ENCODE results near the gene FIGN. TPM values are rescaled to one million over a fixed set of nuclear protein-coding genes. Genes with fewer than 3 reads are reported as not detected.

Gene FIGN
- total and polyA plus RNA-seq, 10 of the 15 experiments (the other 5 are each of a cell fraction or from before 2014, with no cell fraction given), result under 0.01 to 0.01 TPM; not detected in 8

- TF ChIP-seq, protein P1, sequence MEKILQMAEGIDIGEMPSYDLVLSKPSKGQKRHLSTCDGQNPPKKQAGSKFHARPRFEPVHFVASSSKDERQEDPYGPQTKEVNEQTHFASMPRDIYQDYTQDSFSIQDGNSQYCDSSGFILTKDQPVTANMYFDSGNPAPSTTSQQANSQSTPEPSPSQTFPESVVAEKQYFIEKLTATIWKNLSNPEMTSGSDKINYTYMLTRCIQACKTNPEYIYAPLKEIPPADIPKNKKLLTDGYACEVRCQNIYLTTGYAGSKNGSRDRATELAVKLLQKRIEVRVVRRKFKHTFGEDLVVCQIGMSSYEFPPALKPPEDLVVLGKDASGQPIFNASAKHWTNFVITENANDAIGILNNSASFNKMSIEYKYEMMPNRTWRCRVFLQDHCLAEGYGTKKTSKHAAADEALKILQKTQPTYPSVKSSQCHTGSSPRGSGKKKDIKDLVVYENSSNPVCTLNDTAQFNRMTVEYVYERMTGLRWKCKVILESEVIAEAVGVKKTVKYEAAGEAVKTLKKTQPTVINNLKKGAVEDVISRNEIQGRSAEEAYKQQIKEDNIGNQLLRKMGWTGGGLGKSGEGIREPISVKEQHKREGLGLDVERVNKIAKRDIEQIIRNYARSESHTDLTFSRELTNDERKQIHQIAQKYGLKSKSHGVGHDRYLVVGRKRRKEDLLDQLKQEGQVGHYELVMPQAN (conservative IDR thresholded peaks at IDR 0.05), result no peak
- TF ChIP-seq RFX5 (IDR thresholded peaks at IDR 0.05; ENCODE audit: low read depth, low read length), result no peak
- no peak for TF ChIP-seq BCL11A (IDR thresholded peaks at IDR 0.05; ENCODE audit: low read depth, low read length)
- TF ChIP-seq RCOR1 (conservative IDR thresholded peaks at IDR 0.05; ENCODE audit: low read depth, low read length), result no peak
- TF ChIP-seq CEBPB (IDR thresholded peaks at IDR 0.05; ENCODE audit: borderline replicate concordance in 1 of 2, low read depth in 2 of 2, low read length in 2 of 2), result no peak
- TF ChIP-seq CHD1 (IDR thresholded peaks at IDR 0.05; ENCODE audit: low read depth, low read length), result no peak
- TF ChIP-seq, protein P2, sequence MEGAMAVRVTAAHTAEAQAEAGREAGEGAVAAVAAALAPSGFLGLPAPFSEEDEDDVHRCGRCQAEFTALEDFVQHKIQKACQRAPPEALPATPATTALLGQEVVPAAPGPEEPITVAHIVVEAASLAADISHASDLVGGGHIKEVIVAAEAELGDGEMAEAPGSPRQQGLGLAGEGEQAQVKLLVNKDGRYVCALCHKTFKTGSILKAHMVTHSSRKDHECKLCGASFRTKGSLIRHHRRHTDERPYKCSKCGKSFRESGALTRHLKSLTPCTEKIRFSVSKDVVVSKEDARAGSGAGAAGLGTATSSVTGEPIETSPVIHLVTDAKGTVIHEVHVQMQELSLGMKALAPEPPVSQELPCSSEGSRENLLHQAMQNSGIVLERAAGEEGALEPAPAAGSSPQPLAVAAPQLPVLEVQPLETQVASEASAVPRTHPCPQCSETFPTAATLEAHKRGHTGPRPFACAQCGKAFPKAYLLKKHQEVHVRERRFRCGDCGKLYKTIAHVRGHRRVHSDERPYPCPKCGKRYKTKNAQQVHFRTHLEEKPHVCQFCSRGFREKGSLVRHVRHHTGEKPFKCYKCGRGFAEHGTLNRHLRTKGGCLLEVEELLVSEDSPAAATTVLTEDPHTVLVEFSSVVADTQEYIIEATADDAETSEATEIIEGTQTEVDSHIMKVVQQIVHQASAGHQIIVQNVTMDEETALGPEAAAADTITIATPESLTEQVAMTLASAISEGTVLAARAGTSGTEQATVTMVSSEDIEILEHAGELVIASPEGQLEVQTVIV (IDR thresholded peaks at IDR 0.05; ENCODE audit: borderline replicate concordance, partially characterized antibody), result no peak
- TF ChIP-seq EED (IDR thresholded peaks at IDR 0.05; ENCODE audit: low read depth), result no peak
Observed at GRCh38 chr2:163595028-163595427, 140.8 kb downstream of the FIGN start (continued).

GRCh38 chr2:163594497-163594896 is 141.3 kb downstream of the FIGN start:
- BruUV-seq (replicated peaks), result no TSS peak
- ATAC-seq, result no peak
- Histone ChIP-seq H3K4me3 (no peak overlapping the region), H3K4me2 (ENCODE audit: control insufficient read depth, insufficient read depth) (no peak overlapping the region), H4K20me1 (ENCODE audit: control insufficient read depth, insufficient read depth) (no peaks in the 10 kb centered on the region), H3K27ac (ENCODE audit: control insufficient read depth, insufficient read depth) (no peak overlapping the region), H2AFZ (ENCODE audit: control insufficient read depth, low read depth, low read length) (no peak overlapping the region), H3K4me1 (ENCODE audit: control insufficient read depth, insufficient read depth, low read length) (no peaks in the 10 kb centered on the region), H3K79me2 (ENCODE audit: control insufficient read depth, insufficient read depth, low read length) (no peaks in the 10 kb centered on the region), H3K9ac (ENCODE audit: control insufficient read depth, insufficient read depth, low read length) (no peak overlapping the region), H3K27me3 (replicated peaks in 1 of 2; ENCODE audit: control insufficient read depth in 2 of 2, insufficient read depth in 2 of 2, low read length in 1 of 2) (no peaks in the 10 kb centered on the region), H3K9me3 (replicated peaks; ENCODE audit: control insufficient read depth, insufficient read depth, low read length) (no peaks in the 10 kb centered on the region), H3K36me3 (ENCODE audit: control insufficient read depth in 2 of 2, insufficient read depth in 2 of 2, low read length in 1 of 2) (no peaks in the 10 kb centered on the region)
- CTCF ChIA-PET, result no interaction called here
- no peak for TF ChIP-seq SMAD5 (IDR thresholded peaks at IDR 0.05; ENCODE audit: low read depth)
- TF ChIP-seq MXI1 (IDR thresholded peaks at IDR 0.05; ENCODE audit: low read depth, low read length), result no peak
- TF ChIP-seq WRNIP1 (IDR thresholded peaks at IDR 0.05; ENCODE audit: borderline replicate concordance, low read depth, low read length), result no peak
- TF ChIP-seq SUZ12 (IDR thresholded peaks at IDR 0.05; ENCODE audit: unreplicated experiment), result no peak
- intact Hi-C loops (cut with micrococcal nuclease; ENCODE audit: unreplicated experiment), result no loop called here
- 37% methylated on average over 3 of the region's 3 CpGs for WGBS (ENCODE audit: insufficient coverage, insufficient replicate concordance, low lambda C conversion rate, missing lambda C conversion rate)
- no peak for FAIRE-seq
- RAD21 ChIA-PET (ENCODE audit: unreplicated experiment), result no interaction called here
- no peak for DNase-seq (ENCODE audit: low read depth, low spot score)
- in situ Hi-C loops (cut with MboI), result no loop called here
- POLR2A ChIA-PET, result no interaction called here
- SMC1A ChIA-PET (ENCODE audit: uncharacterized antibody, unreplicated experiment), result interaction anchor here (1.4 kb wide), 2 partner anchors 11 to 466 kb away, joined by 3 read pairs; no protein-coding TSS in a partner anchor
